ENCODE results near the gene TMEM94. TPM values are rescaled to one million over a fixed set of nuclear protein-coding genes. Genes with fewer than 3 reads are reported as not detected.

Gene TMEM94
- total and polyA plus RNA-seq, 2 of the 13 experiments (the other 11 are each of a cell fraction or from before 2014, with no cell fraction given), result 32.6 to 134 TPM

DNA sequence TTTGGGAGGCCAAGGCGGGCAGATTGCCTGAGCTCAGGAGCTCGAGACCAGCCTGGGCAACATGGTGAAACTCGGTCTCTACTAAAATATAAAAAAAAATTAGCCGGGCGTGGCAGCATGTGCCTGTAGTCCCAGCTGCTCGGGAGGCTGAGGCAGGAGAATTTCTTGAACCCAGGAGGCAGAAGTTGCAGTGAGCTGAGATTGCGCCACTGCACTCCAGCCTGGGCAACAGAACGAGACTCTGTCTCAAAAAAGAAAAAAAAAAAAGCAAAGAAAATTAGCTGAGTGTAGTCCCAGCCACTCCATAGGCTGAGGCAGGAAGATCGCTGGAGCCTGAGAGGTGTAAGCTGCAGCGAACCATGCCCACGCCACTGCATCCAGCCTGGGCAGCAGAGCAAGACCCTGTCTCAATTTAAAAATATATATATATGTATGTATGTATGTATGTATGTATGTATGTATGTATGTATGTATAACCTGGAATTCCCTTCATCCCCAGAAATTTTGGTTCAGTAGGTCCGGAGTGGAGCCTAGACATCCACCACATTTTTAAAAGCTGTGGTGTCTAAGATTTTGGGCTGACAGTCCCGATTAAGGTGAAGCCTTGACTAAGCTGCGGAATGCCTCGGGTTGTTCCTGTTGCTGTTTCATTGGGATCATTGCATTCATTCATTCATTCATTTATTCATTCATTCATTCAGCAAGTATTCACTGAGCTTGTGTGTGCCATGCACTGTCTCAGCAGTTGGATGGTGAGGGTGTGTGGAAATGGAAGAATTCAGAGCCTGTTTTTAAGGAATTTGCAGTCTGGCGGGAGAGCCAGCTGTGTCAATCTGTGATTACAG is 25.9 kb downstream of the TMEM94 start:
- intact Hi-C loops (cut with micrococcal nuclease; ENCODE audit: unreplicated experiment), result no loop called here
- H4K20me1 ChIP-seq (ENCODE audit: insufficient read depth, low read length), result peaks cover 14% of the 10 kb centered on the region; the same call in 1 of the 2 replicates
- POLR2A ChIA-PET, result interaction anchor here (0.9 kb wide), 1 partner anchor 22 kb away, joined by 3 read pairs; no protein-coding TSS in a partner anchor

More for the DNA sequence above, 25.9 kb downstream of the TMEM94 start:
- DNase-seq (ENCODE audit: low spot score) (no peak), ATAC-seq (no peak), FAIRE-seq (no peak)
- Histone ChIP-seq H3K79me2 (ENCODE audit: insufficient read depth, low read length) (no peaks in the 10 kb centered on the region), H3K4me1 (ENCODE audit: insufficient read depth, low read length) (peaks cover 4% of the 10 kb centered on the region), H2AFZ (ENCODE audit: low read length) (no peak overlapping the region), H3K4me2 (ENCODE audit: low read depth, low read length) (no peak overlapping the region), H3K9me3 (ENCODE audit: low read length) (no peaks in the 10 kb centered on the region), H3K4me3 (replicated peaks in 1 of 3; ENCODE audit: insufficient read depth in 1 of 3, low read depth in 2 of 3, low read length in 3 of 3) (no peak overlapping the region), H3K27ac (ENCODE audit: extremely low read length, insufficient read depth, low read length) (no peak overlapping the region), H3K27me3 (ENCODE audit: control insufficient read depth in 1 of 2, insufficient read depth in 2 of 2, low read length in 2 of 2) (no peaks in the 10 kb centered on the region), H3K36me3 (replicated peaks in 1 of 2; ENCODE audit: control insufficient read depth in 1 of 2, insufficient read depth in 2 of 2, low read length in 2 of 2) (peaks cover 7 to 18% of the 10 kb centered on the region in 2 experiments; a peak in 3 of 5 replicates), H3K9ac (ENCODE audit: insufficient read depth, low read depth, low read length) (no peak overlapping the region)
- 94% methylated on average over 16 of the region's 16 CpGs for WGBS (ENCODE audit: low lambda C conversion rate)
- CTCF ChIA-PET (ENCODE audit: low intra/inter-chr PET ratio, low total read pairs), result no interaction called here
- TF ChIP-seq ZNF224 (CRISPR knock-in tag; IDR thresholded peaks at IDR 0.05) (no peak), SNAI1 (CRISPR knock-in tag; IDR thresholded peaks at IDR 0.05; ENCODE audit: borderline replicate concordance) (no peak), ZNF441 (CRISPR knock-in tag; IDR thresholded peaks at IDR 0.05; ENCODE audit: borderline replicate concordance) (no peak), RARG (CRISPR knock-in tag; IDR thresholded peaks at IDR 0.05; ENCODE audit: low read depth) (no peak), TFAP4 (IDR thresholded peaks at IDR 0.05; ENCODE audit: borderline replicate concordance, low read depth) (no peak), KDM6A (CRISPR knock-in tag; IDR thresholded peaks at IDR 0.05; ENCODE audit: low read depth) (no peak), ZNF841 (CRISPR knock-in tag; IDR thresholded peaks at IDR 0.05; ENCODE audit: borderline replicate concordance) (no peak), MBNL3 (CRISPR knock-in tag; conservative IDR thresholded peaks at IDR 0.05) (no peak), ZNF614 (CRISPR knock-in tag; IDR thresholded peaks at IDR 0.05; ENCODE audit: borderline replicate concordance) (no peak), THAP8 (CRISPR knock-in tag; IDR thresholded peaks at IDR 0.05; ENCODE audit: borderline replicate concordance) (no peak)
- TF ChIP-seq, protein P1, sequence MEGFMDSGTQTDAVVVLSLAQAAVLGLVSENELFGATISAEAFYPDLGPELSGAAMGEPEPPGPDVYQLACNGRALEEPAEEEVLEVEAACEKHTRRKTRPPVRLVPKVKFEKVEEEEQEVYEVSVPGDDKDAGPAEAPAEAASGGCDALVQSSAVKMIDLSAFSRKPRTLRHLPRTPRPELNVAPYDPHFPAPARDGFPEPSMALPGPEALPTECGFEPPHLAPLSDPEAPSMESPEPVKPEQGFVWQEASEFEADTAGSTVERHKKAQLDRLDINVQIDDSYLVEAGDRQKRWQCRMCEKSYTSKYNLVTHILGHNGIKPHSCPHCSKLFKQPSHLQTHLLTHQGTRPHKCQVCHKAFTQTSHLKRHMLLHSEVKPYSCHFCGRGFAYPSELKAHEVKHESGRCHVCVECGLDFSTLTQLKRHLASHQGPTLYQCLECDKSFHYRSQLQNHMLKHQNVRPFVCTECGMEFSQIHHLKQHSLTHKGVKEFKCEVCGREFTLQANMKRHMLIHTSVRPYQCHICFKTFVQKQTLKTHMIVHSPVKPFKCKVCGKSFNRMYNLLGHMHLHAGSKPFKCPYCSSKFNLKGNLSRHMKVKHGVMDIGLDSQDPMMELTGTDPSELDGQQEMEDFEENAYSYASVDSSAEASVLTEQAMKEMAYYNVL (CRISPR knock-in tag; IDR thresholded peaks at IDR 0.05; ENCODE audit: borderline replicate concordance), result no peak
- TF ChIP-seq, protein P2, sequence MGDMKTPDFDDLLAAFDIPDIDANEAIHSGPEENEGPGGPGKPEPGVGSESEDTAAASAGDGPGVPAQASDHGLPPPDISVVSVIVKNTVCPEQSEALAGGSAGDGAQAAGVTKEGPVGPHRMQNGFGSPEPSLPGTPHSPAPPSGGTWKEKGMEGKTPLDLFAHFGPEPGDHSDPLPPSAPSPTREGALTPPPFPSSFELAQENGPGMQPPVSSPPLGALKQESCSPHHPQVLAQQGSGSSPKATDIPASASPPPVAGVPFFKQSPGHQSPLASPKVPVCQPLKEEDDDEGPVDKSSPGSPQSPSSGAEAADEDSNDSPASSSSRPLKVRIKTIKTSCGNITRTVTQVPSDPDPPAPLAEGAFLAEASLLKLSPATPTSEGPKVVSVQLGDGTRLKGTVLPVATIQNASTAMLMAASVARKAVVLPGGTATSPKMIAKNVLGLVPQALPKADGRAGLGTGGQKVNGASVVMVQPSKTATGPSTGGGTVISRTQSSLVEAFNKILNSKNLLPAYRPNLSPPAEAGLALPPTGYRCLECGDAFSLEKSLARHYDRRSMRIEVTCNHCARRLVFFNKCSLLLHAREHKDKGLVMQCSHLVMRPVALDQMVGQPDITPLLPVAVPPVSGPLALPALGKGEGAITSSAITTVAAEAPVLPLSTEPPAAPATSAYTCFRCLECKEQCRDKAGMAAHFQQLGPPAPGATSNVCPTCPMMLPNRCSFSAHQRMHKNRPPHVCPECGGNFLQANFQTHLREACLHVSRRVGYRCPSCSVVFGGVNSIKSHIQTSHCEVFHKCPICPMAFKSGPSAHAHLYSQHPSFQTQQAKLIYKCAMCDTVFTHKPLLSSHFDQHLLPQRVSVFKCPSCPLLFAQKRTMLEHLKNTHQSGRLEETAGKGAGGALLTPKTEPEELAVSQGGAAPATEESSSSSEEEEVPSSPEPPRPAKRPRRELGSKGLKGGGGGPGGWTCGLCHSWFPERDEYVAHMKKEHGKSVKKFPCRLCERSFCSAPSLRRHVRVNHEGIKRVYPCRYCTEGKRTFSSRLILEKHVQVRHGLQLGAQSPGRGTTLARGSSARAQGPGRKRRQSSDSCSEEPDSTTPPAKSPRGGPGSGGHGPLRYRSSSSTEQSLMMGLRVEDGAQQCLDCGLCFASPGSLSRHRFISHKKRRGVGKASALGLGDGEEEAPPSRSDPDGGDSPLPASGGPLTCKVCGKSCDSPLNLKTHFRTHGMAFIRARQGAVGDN (CRISPR knock-in tag; IDR thresholded peaks at IDR 0.05), result no peak
- no TSS peak for BruUV-seq (replicated peaks)
- in situ Hi-C loops (cut with HindIII; ENCODE audit: extremely low pct_ligation_motif_present, low pct_unique_long_range_greater_than_20kb), result no loop called here

All from HepG2 (cell line).